Activated CD4-positive, alpha-beta T cell treated with anti-CD3 and anti-CD28 coated beads for 24 hours (primary cell): ENCODE data around the gene C3orf18.
A peak's percentile ranks its signal among the peaks of the same experiment; 100 is the strongest.

ENCODE experiments used
- DNase-seq, 2 donors: peaks; one replicate each; pipeline ENCODE4 v3.0.0-alpha.2; 2020; ENCODE audit warnings: low read depth in 2 of 2

C3orf18 gene

GRCh38 chr3:50580683-50581458 lies 13.3 kb upstream of the C3orf18 start:
- DNase-seq = no peak

DNA sequence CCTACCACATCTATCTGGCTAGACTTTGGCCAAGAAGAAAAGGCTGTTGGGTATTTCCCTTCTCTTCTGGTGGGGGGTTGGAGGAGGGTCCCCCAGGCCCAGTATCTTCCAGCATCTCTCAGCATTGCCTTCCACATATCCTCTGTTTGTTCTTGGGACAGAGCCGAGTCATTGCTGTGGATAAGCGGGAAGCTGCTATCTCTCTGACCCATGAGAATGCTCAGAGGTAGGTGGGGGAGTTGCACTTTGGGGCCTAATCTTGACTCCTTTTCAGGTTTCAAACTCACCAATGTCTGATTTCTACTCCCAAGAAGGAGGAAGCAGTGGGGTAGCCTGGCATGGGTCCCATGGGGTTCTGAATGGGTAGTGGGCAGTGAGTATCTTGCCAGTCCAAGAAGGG lies 9.8 kb upstream of the C3orf18 start:
- DNase-seq = no peak

DNA sequence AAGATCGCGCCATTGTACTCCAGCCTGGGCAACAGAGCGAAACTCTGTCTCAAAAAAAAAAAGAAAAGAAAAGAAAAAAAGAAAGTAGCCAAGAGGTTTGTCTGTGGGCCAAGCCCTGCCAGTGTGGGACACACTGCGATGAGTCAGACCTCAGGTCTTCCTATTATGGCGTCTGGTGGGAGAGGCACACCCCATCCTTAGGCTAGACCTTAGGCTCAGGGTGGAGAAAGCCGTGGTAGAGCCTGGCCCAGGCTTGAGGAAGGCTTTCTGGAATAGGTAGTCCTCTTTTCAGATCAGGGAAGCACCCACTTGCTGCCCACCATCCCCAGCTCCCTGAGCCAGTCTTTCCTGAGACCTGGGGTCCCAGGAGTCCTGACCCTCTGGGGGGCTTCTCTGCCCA lies 7.8 kb upstream of the C3orf18 start:
- no peak for DNase-seq

DNA sequence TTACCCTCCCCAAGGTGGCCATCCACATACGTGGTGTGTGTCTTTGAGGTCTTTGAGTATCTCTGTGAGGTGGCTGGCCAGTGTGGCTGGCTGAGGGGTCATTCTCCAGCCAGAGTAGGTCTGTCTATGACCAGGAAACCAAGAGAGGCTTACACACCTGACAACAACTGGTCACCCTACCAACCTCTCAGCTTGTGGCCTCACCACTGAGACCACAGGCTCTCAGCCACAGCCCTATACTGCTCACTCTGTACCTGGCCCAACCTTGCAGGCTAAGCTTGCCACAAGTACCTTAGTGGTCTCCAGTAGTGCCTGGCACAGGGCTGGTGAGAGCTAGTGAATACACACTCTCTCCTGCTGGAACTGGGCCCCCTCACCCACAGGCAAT lies 6.9 kb upstream of the C3orf18 start:
- DNase-seq = no peak

DNA sequence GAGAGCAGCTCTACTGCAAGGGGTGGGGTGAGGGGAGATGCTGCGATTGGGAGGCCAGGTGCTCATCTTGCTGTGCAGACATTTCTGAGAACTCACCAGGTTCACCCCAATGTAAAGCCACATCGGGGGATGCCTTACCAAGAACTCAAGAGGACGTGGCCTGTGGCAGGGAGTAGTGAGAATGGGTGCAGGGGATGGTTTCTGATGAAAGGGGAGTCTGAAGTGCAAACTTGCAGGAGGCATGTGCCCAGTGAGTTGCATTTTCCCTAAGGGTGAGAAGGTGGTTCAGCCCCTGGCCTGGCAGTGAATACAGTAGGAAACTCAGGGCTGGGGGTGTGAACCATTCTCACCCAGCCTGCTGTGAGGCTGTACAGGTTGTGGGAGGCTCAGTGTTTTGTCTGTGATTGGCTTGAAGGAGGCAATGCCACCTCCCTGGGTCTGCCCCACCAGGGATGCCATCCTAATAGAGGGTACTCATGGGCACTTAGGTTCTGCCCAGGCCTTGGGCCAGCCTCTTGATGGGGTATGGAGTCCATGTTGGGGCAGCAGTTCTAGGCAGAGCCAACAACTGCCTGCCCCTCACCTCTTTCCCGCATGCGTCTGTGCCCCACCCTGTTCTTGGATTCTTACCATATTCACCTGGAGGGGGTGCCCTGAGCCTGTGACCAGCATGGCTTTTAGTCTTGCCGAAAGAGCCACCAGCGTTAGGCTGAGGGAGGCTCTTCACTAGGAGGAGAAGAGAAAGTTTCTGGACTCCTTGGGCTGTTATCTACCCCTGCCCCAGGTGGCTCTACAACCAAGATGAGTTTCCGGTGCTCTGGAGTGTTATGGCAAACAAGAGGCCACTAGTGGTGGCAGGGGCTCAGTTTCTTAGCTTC lies 6.3 kb upstream of the C3orf18 start:
- peak; percentile 55 to 62 for DNase-seq

DNA sequence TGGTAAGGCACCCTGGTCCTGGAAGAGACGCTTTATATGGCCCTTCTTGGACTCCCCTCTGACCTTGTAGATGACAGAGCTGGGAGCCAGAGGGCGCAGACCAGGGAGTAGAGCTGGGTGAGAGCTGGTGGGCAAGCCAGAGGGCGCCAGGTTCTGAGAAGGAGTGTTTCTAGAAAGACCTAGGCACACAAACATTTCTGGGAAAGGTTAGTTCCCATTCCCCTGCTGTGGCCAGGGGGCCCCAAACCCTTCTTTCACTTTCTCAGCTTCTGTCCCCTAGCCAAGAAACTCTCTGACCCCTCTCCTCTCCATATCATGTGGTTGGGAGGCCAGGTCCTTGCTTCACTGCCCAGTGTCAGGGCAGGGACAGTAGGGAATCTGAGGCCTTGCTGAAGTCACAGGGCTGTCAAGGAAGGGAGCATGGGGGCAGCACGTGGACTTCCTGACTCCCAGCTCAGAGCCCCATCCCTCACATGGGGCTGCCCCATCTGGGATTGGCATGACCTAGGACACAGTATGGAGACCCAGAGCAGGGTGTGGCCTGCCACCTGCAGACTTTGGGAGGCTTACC lies 5.3 kb upstream of the C3orf18 start:
- DNase-seq = no peak

DNA sequence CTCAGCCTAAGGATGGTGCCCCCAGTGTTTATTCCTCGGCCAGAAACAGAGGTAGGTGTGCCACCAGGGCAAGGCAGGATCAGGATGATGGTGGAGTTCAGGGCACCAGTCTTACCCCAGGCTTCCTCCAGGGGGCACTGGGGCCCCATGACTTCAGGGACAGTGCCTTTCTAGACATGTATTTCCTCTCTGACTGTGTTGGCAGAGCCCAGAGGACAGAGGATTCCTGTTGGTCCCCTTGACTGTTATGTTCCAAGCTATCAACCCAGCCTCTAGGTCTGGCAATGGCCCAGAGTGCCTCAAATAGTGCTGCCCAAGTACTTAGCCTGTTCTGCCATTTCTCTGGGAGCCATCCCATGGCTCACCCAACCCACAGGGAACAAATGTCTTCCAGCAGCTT lies 4.6 kb upstream of the C3orf18 start:
- peak; percentile 76 to 77 for DNase-seq

GRCh38 chr3:50571486-50571885 lies 3.9 kb upstream of the C3orf18 start:
- no peak for DNase-seq

DNA sequence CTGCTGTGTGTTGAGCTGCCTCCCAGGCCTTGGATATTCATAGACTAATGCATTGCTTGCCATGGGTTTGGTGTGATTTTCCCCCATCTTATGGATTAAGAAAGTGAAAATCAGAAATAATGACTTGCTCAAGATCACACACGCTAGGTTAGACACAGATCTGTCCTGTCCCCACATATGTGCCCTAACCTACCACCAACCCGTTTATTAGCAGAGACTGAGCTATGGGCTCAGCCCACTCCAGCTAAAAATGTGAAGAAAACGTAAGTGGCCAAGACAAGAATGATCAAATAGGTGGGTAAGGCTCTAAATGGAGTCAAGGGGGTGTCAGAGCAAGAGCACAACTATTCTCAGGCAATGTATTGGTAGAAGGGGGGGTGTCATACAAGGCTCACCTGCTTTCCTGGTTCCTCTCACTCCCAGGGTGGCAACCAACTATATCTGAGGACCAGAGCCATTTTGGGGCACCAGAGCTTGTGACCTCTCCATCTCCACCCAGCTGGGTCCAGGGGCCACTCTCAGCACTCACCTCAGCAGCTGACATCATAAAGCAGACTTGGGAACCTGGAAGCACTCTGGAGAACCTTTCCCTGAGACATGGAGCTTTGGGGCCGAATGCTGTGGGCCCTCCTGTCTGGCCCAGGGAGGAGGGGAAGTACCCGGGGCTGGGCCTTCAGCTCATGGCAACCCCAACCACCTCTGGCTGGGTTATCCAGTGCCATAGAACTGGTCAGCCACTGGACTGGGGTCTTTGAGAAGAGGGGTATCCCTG lies 3.1 kb upstream of the C3orf18 start:
- DNase-seq = no peak

DNA sequence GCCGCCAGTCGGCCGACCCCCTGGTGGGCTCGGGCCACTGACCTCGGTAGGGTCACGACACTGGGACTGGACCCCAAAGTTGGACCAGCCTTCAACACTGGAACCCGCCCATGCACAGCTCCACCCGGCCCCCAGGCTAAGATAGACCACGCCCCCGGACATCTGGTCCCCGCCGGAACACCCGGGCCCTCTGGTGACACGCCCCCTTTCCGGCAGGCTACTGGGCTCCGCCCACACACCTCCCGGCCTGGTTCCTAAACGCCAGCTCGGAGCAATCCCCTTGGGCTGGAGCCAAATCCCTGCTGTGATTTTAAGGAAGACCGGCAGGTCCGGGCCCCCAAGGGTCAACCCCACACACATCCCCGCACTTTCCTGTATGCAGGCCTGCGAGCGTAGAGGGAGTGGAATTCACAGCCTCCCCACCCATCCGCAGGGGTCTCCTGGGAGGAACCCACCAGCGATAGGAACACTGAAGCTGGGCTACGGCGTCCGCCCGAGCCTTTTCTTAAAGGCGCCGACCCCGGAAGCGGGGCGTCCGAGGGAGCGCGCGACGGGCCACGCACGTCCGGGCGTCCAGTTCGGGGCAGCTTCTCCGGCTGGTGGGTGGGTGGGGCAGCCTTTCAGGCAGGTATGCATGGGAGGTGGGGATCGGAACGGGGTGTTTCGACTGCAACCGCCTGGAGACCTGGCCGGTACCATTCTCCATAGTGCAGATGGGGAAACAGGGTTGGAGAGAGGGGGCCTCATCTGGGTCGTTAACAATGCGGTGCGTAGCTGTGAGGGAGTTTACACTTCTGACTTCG lies 1.6 kb upstream of the C3orf18 start, which contains the start of gene HEMK1:
HEMK1 (plus strand) TSS at position 576 of the 803 bp plus-strand sequence. CDS start 1,583 bp downstream, outside the sequence.
- DNase-seq = peak; percentile 92 to 97

DNA sequence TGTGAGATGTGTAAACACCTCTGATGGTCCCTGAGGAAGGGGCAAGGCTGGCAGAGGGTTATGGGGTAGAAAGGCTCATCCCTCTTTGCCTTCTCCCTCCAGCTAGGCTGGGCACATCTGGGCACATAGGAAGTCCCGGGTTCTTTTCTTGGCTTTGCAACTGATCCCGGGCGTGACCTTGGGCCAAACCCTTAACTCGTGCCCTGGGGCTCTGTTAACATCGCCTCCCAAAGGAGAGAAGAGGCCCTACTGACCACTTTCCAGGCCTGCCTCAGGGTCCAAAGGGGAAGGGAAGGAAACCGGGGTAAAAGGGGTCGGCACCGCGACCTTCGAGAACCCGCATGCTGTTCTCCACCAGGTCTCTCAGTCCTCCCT lies 549 bp downstream of the C3orf18 start:
- no peak for DNase-seq

DNA sequence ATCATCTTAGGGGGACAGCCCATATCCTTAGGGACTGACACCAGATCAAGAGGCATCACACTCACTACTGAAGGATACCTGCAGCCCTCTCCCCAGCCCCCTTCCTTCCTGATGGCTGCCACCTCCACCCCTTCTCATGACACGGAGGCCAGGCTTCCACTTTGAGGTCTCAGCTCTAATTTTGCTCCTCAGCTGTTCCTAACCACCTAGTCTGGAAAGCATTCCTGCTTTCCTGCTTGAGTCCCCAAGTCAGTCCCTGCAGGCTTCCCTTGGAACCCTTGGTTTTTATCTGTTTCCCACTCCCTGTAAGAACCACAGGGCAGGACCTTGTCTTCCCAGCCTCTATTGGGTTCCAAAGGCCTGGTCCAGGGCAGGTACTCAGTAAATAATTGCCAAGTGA lies 3.2 kb downstream of the C3orf18 start:
- DNase-seq = no peak

- DNase-seq = no peak
Measured at GRCh38 chr3:50563867-50564266, 3.7 kb downstream of the C3orf18 start.

DNA sequence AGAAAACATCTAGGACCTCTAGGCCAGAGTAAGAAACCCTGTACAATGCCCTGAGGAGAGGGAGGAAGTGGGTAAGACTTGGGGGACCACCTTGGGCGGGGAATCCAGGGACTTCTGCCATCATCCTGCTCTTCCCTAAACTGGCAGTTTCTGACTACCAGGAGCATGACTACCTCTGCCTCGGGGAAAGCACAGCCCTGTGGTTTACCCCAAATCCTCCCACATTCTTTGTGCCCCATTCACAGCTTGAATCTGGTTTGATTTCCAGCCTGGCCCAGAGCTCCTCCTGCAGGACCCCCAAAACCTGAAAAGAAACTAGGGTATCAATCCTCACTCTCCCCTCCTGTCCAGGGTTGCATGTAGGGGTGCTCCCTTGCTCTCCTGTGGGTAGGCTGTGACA lies 4.7 kb downstream of the C3orf18 start:
- no peak for DNase-seq

DNA sequence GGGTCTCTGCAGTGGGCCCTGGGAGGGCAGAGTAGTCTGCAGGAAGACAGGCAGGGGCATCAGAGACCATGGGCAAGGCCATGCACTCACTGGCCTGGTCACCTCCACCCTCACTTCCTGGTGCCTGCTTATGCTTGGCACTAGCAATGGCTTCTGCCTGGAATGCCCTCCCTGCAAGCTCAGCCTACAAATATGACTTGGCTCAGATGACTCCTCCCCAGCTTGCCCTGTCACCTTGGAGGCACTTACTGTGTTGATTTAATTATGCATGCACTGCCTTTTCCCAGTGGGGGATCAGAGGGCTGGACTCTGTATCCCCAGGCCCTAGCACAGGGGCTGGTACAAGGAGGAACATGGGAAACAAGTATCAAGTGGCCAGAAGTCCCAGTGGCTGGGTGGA lies 7.8 kb downstream of the C3orf18 start:
- no peak for DNase-seq

GRCh38 chr3:50557915-50558314 lies 9.6 kb downstream of the C3orf18 start:
- no peak for DNase-seq

- no peak for DNase-seq
Measured at GRCh38 chr3:50557106-50557505, 10.4 kb downstream of the C3orf18 start.

GRCh38 chr3:50554553-50554952 lies 13.0 kb downstream of the C3orf18 start:
- DNase-seq = no peak

GRCh38 chr3:50552598-50552997 lies 14.9 kb downstream of the C3orf18 start:
- no peak for DNase-seq

DNA sequence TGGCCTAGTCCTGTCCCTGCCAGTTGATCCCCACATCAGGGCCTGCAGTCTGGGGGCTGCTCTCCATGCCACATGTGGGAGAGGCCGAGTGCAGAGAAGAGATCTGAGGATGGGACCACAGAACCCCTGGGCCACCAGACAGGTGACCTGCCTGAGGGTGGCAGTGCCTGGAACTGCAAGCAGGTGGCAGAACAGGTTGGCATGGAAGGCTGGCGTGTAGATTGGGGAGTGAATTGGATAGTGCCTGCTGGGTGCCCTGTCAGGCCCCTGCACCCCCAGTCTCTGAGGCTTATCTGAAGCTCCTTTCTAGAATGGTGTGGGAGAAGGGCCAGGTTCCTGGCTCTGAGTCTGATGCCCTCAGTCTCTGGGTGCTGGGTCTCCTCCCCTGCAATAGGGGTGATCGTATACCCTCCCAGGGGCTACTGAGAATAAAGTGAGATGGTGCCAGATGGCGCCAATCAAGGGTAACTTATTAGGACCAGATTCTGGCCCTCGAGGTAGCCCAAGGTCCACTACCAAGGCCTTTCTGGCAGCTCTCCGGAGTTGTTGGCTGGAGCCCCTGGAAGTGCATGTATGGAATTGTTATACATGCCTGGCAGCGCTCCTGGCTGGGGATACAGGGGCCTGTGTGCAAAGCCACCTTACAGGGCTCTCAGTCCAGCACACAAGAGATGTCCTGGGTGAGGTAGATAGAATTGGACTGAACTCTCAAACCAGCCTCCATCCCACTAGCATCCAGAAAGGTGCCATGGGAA lies 15.7 kb downstream of the C3orf18 start:
- DNase-seq = no peak
